NCI-H1048 (cell line): ENCODE results near the gene CD14.
"Not testable (repeated sequence)": the region's sequence is repeated elsewhere in the genome, so short reads cannot be mapped to it uniquely, and the experiment has no call there.

Experiments used
- DNase-seq: peaks from one replicate; lab custom pipeline; 2025; lab: John Stamatoyannopoulos, UW

CD14 gene

DNA sequence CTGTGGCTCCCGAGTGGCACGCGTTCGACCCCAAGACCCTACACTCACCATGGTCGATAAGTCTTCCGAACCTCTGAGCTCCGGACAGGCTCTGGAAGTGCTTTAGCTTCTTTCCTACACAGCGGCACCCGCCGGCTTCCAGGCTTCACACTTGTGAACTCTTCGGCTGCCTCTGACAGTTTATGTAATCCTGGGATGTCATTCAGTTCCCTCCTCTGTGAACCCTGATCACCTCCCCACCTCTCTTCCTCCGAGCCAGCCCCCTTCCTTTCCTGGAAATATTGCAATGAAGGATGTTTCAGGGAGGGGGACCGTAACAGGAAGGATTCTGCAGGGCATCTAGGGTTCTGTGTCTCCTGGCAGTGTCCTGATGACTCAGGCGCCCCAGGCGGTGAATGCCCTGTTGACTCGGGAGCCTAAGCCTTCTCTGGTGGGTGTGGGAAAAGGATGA, at the start of gene CD14:
CD14 (minus strand) TSS at position 155 of the 451 bp plus-strand sequence; CDS start at position 51, 104 bp downstream.
- no peak for DNase-seq

DNA sequence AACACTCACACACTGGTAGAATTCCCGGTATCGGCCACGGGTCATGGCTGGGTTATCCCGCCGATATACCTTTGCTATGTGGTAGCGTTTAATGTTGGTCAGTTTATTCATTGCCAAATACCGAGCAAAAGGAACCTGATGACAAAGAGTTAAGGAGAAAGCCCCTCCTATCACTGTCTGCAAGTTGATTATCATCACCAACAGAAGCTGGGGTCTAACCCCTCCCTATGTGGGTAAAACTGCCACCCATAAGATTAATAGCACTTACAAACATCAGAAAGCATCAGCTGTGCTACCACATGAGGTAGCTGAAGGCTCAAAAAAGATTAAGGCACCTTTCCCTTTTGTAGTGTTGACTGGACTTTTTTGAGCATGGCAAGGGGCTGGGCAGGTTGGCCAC, 46.0 kb upstream of the CD14 start:
- no peak for DNase-seq

DNA sequence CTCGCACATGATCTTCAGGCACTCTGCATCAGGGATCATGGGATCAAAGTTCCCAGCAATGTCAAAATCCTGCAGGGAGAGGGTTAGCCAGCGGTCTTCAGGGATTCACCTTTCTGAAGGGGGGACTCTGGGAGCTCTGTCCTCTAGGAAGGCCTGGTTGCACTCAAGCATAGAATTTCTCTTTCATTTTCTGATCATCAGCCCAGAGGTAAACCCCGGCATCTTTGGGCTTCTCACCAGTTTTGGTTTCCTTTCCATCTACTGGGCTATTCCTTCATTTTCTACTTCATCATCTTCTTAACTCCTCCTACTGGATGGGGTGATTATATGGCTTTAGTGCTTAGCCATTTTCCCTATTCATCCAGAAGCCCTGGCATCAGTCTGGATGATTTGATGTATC, 45.0 kb upstream of the CD14 start:
- DNase-seq = no peak

DNA sequence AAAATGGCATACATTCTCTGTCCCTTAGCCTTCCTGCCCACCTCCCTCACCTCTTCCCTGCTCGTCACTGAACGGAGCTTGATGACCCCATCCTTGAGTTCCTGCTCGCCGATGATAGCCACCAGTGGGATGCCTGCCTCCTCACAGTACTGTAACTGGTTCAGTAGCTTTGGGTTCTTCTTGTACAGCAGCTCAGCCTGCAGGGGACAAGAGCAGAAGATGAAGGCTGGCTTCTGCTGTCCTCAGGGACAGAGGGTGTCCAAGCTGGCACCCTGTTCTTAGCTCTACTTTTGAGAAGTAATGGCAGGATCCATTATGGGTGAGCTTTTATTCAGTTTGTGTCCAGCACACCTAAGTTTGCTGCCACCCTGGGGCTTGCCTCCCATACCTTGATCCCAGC, 41.7 kb upstream of the CD14 start:
- DNase-seq = no peak

DNA sequence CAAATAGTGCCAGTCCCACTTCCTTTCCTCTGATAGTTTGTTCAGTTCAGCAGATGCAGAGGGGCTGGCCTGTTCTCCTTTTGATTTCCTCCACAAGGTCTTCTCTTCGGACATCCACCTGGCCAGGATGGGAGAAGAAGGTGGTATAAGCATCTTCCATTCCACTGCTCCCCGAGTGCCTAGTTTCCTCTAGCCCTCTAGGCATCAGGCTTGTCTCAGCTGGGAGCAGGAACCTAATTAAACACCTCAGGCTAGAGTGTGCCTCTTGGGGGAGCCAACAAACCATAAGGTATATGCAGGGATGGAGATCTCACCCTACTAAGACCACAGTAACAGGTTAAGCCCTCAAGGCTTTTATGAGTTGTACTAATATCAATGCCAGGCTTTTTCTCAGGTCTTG, 41.2 kb upstream of the CD14 start:
- DNase-seq = no peak

DNA sequence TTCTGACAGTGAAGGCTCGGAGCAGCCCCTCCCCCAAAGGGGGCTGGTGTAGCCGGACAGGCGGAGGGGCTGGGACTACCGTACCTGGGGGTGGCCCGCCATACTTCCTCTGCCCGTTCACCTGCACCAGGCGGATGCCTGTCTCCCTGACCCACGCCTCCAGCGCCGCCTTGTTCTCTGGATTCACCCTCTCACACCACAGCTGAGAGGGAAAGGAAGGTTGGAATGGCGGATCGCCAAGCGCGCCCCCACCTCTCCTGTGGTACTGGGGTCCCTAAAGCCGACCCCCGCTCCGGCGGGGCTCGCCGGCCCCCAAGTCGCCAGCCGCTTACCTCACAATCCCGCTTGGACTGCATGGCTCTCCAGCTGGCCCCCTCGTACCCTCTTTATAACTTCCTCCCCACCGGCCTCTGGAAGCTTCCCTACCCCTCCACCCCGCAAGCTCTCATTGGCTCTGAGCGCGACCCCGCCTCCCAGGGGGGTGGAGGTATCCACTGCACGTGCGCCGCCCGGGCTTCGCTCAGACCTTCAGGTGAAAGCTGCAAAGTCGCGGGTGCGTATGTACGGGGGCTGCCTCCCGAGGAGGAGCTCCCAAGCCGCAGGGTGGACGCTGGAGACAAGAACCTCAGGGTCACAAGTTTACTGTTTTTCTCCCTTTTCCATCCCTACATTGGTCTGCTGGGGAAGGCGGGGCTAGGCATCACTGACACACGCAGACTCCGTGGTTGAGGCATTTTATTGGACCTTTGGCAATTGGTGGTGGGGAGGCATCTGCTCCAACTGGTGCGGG, 40.4 kb upstream of the CD14 start, which contains the start of gene DND1:
DND1 (minus strand) TSS at position 390 of the 790 bp plus-strand sequence; CDS start at position 356, 34 bp downstream.
- no peak for DNase-seq

DNA sequence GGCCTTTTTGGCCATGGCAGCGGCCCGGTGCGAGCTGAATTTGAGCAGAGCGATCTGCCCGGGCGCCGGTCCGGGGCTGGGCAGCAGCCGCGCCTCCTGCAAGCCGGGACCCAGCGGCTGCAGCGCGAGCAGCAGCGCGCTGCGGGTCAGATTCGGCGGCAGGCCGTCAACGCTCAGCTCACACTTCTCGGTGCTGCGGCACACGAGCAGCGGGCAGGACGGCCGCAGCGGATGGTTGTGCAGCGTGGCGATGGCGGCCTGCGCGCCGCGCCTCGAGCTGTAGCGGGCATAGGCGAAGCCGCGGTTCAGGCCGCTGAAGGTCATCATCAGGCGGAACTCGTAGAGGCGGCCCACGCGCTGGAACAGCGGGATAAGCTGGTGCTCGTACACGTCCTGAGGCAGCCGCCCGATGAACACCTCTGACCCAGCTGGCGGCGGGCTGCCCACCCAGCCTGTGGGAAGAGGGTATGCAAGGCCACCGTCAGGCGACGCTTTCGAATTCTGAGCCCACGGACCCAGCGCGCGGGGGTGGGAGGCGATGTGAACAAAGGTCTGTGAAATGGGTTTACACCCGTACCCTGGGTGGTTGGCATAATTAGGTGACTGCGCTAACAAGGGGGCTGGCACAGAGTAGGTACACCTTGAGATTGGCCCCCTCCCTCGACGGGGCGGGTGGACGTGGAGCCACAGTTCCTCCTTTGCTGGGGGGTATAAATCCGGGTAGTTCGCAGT, 39.6 kb upstream of the CD14 start:
- DNase-seq = no peak

DNA sequence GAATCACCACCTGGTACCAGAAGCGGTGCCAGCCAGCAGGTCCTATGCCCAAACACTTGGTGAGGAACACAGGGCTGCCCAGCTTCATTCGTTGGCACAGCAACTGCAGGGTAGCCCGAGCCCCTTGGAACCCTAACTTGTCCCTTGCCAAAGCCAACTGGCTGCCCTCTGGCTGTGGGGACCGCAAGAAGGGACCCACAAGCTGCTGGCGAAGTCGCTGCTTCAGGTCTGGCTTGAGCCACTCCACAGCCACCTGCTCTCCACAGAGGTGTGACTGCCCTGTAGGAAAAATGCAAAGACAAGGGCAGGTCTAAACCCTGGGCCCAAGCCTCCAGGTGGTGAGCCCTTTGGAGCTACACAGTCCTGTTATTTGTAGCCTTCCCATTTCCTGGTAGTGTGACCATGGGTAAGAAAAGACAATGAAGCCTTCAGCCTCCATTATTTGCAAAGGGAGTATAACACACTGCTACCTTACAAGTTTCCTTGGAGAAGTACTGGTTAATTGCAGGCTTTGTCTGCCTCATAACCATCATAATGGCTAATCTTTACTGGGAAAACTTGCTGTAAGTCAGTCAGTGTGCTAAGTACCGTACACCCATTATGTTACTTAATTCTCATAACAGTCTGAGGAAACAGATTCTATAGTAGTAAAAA, 38.6 kb upstream of the CD14 start:
- no peak for DNase-seq

DNA sequence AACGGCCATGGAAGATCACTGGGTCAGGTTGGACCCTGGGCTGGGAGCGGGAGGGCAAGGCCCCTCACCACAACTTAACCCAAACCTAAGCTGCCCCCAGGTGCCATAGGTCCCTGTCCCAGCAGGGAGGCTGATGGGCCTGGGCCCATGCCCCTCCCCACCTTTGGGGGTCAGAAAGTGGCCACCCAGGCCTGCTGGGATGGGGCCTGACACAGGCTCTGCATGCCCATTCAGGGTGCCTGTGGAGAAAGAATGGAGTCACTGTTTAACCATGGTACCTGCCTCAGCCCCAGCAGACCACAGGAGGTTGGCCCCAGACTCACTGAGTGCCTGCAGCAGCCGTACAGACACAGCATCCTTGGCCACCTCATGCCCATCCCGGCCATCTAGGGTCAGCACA, 38.1 kb upstream of the CD14 start:
- DNase-seq = not testable (repeated sequence)

DNA sequence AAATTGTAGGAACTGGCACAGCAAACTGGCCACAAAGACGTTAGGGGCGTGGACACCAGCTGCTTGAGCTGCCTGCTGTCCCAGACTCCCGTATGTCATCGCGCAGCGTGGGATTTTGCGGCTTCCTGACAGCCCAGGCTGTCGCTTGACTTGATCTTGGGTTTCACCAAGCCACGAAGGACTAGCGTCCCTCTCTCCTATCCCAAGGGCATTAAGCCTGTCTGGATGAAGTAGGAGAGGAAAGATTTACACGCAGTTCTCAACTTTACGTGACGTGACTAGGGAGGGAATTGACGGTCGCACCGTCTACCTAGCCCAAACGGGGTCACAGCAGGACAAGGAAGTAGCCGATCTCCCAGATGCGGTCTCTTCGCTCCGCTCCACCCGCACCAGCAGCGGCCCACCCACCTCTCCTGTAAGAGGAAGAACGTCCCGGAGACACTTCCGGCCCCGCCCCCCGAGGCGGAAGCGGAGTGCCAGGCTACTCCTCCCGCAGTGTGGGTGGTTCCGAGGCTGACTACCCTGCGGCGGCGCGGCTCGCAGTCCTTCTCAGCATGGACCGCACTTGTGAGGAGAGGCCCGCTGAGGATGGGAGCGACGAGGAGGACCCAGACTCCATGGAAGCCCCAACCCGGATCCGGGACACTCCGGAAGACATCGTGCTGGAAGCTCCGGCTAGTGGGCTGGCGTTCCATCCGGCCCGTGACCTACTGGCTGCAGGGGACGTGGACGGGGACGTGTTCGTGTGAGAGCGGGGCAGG, 31.6 kb upstream of the CD14 start, which contains the start of gene WDR55:
WDR55 (plus strand) TSS at position 546 of the 761 bp plus-strand sequence; CDS start at position 555, 9 bp downstream.
- DNase-seq = peak; percentile 84

DNA sequence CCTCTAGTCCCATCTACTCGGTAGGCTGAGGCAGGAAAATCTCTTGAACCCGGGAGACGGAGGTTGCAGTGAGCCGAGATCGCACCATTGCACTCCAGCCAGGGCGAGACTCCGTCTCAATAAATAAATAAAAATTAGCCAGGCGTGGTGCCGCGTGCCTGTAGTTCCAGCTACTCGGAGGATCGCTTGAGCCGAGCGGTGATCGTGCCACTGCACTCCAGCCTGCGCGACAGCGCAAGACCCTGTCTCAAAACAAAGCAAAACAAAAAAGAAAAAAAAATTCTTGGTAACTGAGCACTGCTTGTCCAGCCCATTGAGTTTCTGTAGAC, 31.0 kb upstream of the CD14 start:
- DNase-seq = no peak

DNA sequence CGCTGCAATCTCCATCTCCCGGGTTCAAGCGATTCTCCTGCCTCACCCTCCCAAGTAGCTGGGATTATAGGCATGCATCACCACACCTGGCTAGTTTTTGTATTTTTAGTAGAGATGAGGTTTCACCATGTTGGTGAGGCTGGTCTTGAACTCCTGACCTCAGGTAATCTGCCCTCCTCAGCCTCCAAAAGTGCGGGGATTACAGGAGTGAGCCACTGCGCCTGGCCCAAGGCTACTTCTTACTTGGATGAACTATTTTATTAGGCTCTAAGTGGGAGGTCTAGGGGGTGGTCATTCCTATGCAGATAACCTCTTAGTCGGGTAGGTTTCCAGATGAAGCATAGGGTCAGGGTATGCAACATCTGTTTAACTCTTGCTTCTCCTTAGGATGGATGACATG, 27.4 kb upstream of the CD14 start:
- DNase-seq = not testable (repeated sequence)

DNA sequence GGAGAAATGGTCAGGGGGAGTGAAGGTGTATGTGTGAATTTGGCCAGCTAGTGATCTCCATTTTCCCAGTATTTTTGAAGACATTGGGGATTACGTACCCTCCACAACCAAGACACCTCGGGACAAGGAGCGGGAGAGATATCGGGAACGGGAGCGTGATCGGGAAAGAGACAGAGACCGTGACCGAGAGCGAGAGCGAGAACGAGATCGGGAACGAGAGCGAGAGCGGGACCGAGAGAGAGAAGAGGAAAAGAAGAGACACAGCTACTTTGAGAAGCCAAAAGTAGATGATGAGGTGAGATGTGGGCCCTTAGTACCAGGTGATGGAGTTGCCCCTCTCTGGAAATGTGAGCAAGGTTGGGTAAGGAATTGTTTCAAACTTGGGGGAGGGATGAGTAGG, 25.9 kb upstream of the CD14 start:
- DNase-seq = no peak

DNA sequence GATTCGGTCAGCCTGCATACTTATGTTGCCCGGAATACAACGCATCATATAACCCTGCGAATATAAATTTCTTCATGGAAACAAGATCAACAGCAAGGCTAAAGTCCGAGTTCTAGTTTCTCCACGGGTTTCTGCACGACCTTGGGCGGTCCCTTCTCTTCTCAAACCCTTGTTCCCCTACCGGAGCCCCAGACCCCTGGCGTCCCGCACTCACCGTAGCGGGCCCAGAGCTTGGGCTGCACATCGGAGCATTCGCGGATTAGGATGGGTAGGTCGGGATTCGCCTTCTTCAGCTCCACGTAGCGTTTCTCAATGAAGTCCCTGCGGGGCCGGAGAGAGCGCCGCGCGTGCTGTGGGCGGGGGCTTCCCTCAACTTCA, 14.1 kb upstream of the CD14 start:
- no peak for DNase-seq

DNA sequence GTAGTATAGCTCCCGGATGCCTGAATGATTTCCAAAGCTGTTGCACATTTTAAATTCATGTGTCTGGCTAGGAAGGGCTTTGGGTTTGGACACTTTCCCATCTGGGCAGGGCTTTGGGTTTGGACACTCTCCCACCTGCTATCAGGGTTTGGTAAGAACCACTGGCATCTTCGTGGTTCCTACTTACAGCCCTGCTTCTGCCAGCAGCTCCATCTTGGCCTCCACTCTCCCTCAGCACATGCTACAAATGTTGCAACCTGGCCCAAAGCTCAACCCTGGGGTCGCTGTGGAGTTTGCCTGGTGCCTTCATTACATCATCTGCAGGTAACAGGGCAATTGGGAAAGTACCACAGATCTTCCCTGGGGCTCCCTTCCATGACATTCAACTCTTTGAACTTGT, 9.7 kb upstream of the CD14 start:
- no peak for DNase-seq

DNA sequence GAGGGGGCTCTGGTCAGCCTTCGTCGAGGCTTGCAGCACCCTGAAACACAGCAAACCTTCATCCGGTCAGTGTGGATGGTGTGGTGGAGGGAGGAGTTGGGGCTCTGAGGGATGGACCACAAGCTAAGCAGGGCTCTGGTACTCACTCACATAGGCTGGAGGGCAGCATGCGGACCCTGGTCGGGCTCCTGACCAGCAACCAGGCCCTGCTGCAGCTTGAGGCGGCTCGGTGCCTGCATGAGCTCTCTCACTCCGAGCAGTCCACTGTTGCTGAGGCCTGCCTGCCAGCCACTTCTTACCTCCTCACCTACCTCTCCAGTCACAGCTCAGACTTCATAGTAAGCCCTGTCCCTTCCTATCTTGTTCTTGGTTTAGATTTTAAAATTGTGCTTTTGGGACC, 8.7 kb upstream of the CD14 start:
- DNase-seq = no peak

DNA sequence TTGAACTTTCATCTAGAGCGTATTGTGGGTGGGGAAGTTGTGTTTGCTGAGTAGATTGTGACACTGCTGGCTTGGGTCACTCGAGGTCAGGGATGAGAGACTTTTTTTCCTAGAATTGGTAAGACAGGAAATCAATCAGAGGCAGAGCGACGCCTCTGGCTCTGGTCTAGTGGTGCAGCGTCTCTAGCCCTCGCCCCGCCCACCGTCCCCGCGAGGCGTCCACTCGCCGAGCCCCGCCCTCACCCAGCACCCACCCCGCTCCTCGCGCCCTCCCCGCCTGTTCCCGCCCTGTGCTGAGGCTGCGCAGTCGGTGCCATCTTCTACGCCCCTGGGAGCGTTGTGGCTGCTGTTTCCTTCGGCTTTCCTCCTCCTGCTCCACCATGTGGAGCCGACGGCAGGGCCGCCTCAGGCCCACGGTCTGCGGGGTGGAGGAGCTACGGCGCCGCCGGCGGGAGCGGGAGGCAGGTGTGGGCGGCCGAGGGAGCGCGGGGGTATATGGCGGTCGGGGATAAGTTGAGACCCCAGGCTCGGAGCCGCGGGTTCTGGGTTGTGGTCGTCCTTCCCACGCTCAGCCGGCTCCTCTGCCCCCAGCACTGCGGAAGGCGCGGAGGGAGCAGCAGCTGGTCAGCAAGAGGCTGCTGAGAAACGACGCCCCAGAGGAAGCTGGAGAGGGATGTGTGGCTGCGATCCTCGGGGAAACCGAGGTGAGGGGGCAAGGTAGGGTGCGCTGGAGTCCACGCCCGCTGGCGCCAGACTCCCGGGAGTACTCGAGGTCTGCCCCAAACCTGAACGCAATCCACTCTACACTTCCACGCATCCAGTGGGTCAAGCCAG, 6.4 kb upstream of the CD14 start, which contains the start of gene TMCO6:
TMCO6 (plus strand) TSS at position 304 of the 834 bp plus-strand sequence; CDS start at position 381, 77 bp downstream.
- DNase-seq = peak; percentile 92

DNA sequence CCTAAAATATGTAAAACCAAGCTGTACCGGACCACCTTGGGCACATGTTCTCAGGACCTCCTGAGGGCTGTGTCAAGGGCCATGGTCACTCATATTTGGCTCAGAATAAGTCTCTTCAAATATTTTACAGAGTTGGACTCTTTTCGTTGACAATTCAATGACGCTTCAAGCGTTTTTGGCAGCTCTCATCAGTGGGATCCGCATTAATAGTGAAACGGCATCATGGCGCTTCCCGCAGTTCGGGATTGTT, 5.8 kb upstream of the CD14 start:
- DNase-seq = not testable (repeated sequence)

DNA sequence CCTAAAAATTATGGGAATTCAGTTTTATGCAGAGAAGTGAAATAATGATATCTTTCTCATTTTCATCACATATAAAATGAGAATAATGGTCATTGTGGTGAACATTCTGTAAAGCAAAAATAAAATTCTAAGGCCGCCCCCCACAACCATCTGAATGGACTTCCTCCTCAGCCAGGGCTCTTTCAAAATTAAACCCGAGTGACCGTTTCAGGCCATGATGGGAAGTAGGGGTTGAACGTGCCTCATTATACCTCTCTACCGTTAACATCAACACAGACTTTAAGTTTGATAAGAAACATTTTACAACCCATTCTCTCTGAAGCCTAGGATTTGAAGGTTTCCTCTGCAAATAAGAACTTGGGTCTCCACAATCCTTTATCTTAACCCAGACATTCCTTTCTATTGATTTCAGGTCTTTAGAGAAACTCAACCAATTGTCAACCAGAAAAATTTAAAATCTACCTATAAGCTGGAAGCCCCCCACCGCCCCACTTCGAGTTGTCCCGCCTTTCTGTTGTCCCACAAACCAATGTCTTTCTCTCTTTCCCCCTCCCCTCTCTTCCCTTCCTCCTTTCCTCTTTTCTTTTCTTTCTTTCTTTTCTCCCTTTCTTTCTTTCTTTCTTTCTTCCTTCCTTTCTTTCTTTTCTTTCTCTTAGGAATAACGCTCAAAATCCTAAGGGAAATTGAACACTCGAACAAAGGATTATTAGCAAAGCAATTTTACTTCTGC, 4.6 kb upstream of the CD14 start:
- no peak for DNase-seq
